Inflammatory macrophage (primary cell): ENCODE data around the gene HS6ST1.

Experiments used
- DNase-seq, 2 donors: peaks; one replicate each; pipeline ENCODE4 v3.0.0-alpha.2; 2020 to 2022

The HS6ST1 gene

DNA sequence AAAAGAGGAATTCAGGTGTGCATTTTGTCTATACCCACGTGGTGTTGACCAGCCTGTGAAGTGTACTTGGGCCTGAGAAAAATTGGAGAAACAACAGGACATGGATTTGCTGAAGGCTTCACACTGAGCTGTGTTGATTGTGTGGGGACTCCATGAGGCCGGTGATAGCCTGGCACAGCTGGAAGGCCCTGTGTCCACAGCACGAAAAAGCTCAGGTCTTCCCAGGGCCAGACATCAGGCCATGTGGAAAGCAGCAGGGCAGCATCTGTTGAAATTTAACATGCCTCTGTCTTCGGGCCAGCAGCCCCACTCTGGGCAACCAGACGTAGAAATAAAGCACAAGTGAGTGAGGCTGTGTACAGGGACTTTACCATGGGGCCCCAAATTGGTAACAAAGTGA lies 84.1 kb downstream of the HS6ST1 start:
- DNase-seq: no peak

DNA sequence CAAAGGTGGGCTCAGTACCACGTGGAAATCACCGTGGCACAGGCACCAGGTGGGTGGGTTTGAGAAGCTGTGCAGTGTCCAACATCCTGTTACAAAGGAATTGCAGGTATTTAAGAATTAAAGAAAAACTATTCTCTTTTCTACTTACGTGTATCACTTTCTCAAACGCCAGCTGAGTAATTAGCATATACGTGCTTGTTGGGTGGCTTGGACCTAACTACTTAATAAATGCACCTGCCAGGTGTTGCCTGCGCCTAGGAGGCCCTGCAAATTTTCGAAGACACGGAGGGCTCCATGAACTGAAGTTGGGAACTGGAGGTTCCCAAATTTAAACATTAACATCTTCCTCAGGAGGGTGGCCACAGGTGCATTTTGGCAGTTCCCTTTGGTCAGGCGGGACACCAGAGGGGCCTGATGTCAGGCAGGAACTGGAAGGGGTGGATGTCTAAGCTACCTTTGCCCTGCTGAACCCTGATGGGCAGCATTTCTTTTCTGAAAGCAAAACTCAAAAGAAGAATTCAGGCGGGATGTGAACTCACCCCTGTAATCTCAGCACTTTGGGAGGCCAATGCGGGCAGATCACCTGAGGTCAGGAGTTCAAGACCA lies 84.8 kb downstream of the HS6ST1 start:
- DNase-seq: no peak

DNA sequence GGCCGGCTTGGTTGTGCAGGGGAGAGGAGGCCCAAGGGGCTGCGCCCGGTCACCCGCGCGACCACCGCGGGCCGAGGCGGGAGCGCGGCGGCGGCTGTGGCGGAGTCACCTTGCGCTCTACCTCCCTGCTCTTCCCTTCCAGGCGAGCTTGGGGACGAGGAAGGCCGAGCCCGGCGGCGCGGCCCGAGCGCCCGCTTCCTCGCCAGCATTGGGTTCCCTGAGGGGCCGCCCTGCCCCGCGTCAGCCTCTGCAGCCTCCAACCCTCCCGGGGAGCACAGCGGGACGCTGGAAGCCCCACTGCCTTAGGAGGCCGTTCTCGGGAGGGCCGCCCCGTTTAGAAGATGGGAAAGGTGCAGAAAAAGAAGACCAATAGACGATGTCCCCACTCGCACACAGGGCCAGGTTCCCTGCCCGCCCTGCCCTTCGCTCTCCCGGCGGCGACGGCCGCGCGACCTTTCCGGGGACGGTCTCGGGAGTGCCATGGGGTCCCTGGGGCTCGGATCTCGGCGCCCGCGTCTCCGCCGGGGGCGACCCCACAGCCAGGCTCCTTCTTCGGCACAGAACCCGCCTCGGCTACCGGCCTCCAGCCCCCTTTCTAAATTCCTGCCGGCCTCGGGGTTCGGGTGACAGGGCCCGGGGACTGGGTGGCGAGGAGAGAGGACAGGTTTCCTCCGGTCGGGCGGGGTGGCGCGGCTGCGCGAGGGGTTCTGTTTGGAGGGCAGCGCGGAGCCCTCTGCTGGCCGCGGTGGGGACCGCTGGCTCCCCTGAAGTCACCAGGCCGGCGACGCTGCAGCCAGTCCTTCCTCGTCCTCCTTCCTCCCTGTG lies 85.5 kb downstream of the HS6ST1 start:
- DNase-seq: peak; percentile 78 to 86

DNA sequence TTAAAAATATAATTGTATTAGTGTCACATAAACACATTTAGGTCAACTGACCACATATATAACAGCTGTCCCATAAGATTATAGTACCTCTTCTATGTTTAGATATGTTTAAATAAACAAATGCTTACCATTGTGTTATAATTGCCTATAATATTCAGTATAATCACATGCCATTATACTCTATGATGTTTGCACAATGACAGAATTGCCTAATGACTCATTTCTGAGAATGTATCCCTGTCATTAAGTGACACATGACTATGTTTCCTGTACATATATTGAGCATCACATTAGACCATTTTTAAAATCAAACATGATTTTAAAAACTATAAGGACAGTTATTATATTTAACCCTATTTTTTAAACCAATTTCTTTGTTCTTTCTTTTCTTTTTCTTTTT lies 89.8 kb downstream of the HS6ST1 start:
- peak; percentile 53 to 93 for DNase-seq

DNA sequence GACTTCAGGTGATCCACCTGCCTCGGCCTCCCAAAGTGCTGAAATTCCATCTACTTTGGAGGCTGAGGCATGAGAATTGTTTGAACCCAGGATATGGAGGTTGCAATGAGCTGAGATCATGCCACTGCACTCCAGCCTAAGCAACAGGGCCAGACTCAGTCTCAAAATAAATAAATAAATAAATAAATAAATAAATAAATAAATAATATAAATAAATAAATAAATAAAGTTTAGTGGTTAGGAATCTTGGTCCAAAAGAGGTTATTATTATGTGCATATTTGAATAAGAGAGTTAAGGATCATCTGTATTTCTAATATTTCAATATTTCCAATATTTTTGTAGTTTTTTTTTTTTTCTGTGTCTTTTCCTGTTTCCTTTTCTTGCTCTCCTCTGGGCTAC lies 90.8 kb downstream of the HS6ST1 start:
- DNase-seq: no peak

DNA sequence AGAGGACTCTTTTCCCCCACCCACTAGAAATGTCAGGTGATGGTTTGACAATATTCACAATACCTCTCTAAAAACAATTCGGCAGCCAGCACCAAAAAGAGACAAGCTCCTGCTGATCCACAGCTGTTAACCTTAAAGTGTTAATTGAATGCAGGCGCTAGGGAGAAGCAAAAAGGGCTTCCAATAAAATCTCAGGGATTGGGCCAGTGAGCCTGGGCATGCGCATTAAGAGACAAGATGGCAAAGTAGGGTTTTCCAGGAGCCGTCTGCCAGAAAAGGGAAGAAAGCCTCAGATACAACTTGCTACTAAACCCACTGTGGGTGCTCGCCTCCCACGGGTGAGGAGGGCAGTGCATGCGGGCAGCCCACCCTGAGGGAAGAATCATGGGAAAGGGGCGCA lies 98.8 kb downstream of the HS6ST1 start:
- DNase-seq: no peak

DNA sequence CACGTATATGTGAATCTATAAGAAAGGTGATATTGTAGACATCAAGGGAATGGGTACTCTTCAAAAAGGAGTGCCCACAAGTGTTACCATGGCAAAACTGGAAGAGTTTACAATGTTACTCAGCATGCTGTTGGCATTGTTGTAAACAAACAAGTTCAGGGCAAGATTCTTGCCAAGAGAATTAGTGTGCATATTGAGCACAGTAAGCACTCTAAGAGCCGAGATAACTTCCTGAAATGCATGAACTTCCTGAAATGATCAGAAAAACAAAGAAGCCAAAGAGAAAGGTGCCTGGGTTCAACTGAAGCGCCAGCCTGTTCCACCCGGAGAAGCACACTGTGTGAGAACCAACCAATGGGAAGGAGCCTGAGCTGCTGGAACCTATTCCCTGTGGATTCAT lies 101.0 kb downstream of the HS6ST1 start:
- DNase-seq: peak; percentile 57 to 71

DNA sequence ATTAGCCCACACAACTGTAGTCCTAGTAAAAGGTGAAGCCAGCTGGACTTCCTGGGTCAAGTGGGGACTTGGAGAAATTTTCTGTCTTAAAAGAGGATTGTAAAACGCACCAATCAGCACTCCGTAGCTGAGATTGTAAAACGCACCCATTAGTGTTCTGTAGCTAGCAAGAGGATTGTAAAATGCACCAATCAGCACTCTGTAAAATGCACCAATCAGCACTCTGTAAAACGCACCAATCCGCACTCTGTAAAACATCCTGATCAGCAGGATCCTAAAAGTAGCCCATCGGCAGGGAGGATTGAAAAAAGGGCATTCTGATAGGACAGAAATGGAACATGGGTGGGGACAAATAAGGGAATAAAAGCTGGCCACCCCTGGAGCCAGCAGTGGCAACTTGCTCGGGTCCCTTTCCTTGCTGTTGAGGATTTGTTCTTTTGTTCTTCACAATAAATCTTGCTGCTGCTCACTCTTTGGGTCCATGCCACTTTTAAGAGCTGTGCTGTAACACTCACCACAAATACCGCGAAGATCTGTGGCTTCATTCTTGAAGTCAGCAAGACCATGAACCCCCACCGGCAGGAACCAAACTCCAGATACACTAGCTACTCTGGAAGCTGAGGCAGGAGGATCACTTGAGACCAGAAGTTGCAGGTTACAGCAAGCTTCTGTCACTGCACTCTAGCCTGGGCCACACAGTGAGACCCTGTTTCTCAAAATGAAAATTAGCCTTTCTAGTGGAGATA lies 102.6 kb downstream of the HS6ST1 start:
- no peak for DNase-seq
